MM.1S (cell line): ENCODE results near the gene PYGL.

Source experiments
- DNase-seq: peaks from one replicate; pipeline ENCODE4 v3.0.0-alpha.2; 2015
- H2AFZ ChIP-seq: fragments of 300-600 bp; sonication (generic); 2 replicates; pipeline ENCODE4 v1.6.0; 2016; ENCODE audit warnings: antibody characterized with exemption, low read length
- H3F3A ChIP-seq: fragments of 300-600 bp; sonication (generic); 2 replicates; pipeline ENCODE4 v1.6.1; 2016; ENCODE audit warnings: mild to moderate bottlenecking, antibody characterized with exemption, low read length, moderate library complexity, mixed read lengths; ENCODE audit not compliant: insufficient read depth
- H3K27ac ChIP-seq: fragments of 300-600 bp; sonication (generic); 2 replicates; pipeline ENCODE4 v1.5.1; 2016; ENCODE audit warnings: mild to moderate bottlenecking, low read length
- H3K27me3 ChIP-seq: fragments of 300-600 bp; sonication (generic); replicated peaks from 2 replicates; pipeline ENCODE4 v1.6.0; 2016; ENCODE audit warnings: low read length; ENCODE audit not compliant: insufficient read depth
- H3K36me3 ChIP-seq: fragments of 300-600 bp; sonication (generic); replicated peaks from 2 replicates; pipeline ENCODE4 v1.6.1; 2016; ENCODE audit warnings: mild to moderate bottlenecking, low read length, mixed read lengths; ENCODE audit not compliant: insufficient read depth
- H3K4me1 ChIP-seq: fragments of 300-600 bp; sonication (generic); 2 replicates; pipeline ENCODE4 v1.6.1; 2016; ENCODE audit warnings: low read length, mixed read lengths
- H3K4me2 ChIP-seq: fragments of 300-600 bp; sonication (generic); 2 replicates; pipeline ENCODE4 v1.6.0; 2016; ENCODE audit warnings: low read depth, low read length
- H3K4me3 ChIP-seq: fragments of 300-600 bp; sonication (generic); 2 replicates; pipeline ENCODE4 v1.5.1; 2016; ENCODE audit warnings: low read length, mixed read lengths
- H3K79me2 ChIP-seq: fragments of 300-600 bp; sonication (generic); 2 replicates; pipeline ENCODE4 v1.6.1; 2016; ENCODE audit warnings: mixed run types, low read length, mixed read lengths
- H3K9ac ChIP-seq: fragments of 300-600 bp; sonication (generic); 2 replicates; pipeline ENCODE4 v1.6.1; 2016; ENCODE audit warnings: low read length, mixed read lengths
- H3K9me2 ChIP-seq: fragments of 300-600 bp; sonication (generic); replicated peaks from 2 replicates; pipeline ENCODE4 v1.6.1; 2016; ENCODE audit warnings: mild to moderate bottlenecking, low read length, mixed read lengths; ENCODE audit not compliant: insufficient read depth
- H3K9me3 ChIP-seq: fragments of 300-600 bp; sonication (generic); replicated peaks from 2 replicates; pipeline ENCODE4 v1.6.1; 2016; ENCODE audit warnings: mild to moderate bottlenecking, low read length, mixed read lengths; ENCODE audit not compliant: insufficient read depth
- H4K20me1 ChIP-seq: fragments of 300-600 bp; sonication (generic); 2 replicates; pipeline ENCODE4 v1.6.1; 2016; ENCODE audit warnings: mild to moderate bottlenecking, low read length, moderate library complexity, mixed read lengths; ENCODE audit not compliant: insufficient read depth
- EZH2 ChIP-seq: fragments of 300-600 bp; sonication (generic); optimal IDR thresholded peaks from 2 replicates; pipeline ENCODE3; 2017; ENCODE audit warnings: low read depth, mild to moderate bottlenecking, antibody characterized with exemption, low read length, mixed read lengths
- EZH2phosphoT487 ChIP-seq: fragments of 300-600 bp; sonication (generic); IDR thresholded peaks from 2 replicates; pipeline ENCODE4 v1.6.1; 2018; ENCODE audit warnings: antibody characterized with exemption, low read length
- TF ChIP-seq, protein P1 (sequence below): fragments of 300-600 bp; sonication (generic); IDR thresholded peaks from 2 replicates; pipeline ENCODE4 v1.5.1; 2016; ENCODE audit warnings: antibody characterized with exemption, low read length, mixed read lengths

Gene PYGL

DNA sequence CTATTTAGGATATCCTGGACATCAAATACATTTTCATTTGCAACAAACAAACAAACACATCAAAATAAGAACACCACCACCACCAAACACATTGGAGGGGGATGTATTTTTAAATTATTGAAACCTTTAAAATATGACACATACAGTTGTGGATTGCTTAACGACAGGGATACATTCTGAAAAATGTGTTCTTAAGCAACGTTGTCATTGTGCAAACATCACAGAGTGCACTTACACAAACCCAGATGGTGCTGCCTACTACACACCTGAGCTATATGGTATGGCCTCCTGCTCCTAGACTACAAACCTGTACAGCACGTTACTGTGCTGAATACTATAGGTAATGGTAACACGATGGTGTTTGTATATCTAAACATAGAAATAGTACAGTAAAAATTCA is 19.4 kb downstream of the PYGL start:
- H3K27ac ChIP-seq, result no peak overlapping the region
- no peaks in the 10 kb centered on the region for H3K9me2 ChIP-seq
- no peak overlapping the region for H3K4me3 ChIP-seq
- no peaks in the 10 kb centered on the region for H3K36me3 ChIP-seq
- no peak overlapping the region for H2AFZ ChIP-seq
- TF ChIP-seq EZH2phosphoT487, result no peak
- no peak for TF ChIP-seq EZH2
- TF ChIP-seq, protein P1, sequence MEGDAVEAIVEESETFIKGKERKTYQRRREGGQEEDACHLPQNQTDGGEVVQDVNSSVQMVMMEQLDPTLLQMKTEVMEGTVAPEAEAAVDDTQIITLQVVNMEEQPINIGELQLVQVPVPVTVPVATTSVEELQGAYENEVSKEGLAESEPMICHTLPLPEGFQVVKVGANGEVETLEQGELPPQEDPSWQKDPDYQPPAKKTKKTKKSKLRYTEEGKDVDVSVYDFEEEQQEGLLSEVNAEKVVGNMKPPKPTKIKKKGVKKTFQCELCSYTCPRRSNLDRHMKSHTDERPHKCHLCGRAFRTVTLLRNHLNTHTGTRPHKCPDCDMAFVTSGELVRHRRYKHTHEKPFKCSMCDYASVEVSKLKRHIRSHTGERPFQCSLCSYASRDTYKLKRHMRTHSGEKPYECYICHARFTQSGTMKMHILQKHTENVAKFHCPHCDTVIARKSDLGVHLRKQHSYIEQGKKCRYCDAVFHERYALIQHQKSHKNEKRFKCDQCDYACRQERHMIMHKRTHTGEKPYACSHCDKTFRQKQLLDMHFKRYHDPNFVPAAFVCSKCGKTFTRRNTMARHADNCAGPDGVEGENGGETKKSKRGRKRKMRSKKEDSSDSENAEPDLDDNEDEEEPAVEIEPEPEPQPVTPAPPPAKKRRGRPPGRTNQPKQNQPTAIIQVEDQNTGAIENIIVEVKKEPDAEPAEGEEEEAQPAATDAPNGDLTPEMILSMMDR, result no peak
- no peaks in the 10 kb centered on the region for H3K4me1 ChIP-seq
- H3K9ac ChIP-seq, result no peak overlapping the region
- H3F3A ChIP-seq, result no peaks in the 10 kb centered on the region
- no peak overlapping the region for H3K4me2 ChIP-seq
- H3K79me2 ChIP-seq, result no peaks in the 10 kb centered on the region
- H3K9me3 ChIP-seq, result no peaks in the 10 kb centered on the region
- DNase-seq, result no peak
- H4K20me1 ChIP-seq, result no peaks in the 10 kb centered on the region
- H3K27me3 ChIP-seq, result no peaks in the 10 kb centered on the region

- Histone ChIP-seq H3K4me3 (no peak overlapping the region), H3K79me2 (no peaks in the 10 kb centered on the region), H4K20me1 (no peaks in the 10 kb centered on the region), H3F3A (no peaks in the 10 kb centered on the region), H3K27ac (no peak overlapping the region), H3K4me2 (no peak overlapping the region), H3K9me3 (no peaks in the 10 kb centered on the region), H3K9me2 (no peaks in the 10 kb centered on the region), H3K36me3 (no peaks in the 10 kb centered on the region), H2AFZ (no peak overlapping the region), H3K27me3 (no peaks in the 10 kb centered on the region), H3K9ac (no peak overlapping the region), H3K4me1 (no peaks in the 10 kb centered on the region)
- no peak for DNase-seq
- TF ChIP-seq EZH2phosphoT487, result no peak
- TF ChIP-seq, protein P1, result no peak
- no peak for TF ChIP-seq EZH2
These were observed 20.0 kb downstream of the PYGL start for GRCh38 chr14:50924236-50924635.

- no peaks in the 10 kb centered on the region for H3K79me2 ChIP-seq
- no peak overlapping the region for H2AFZ ChIP-seq
- no peak for TF ChIP-seq EZH2phosphoT487
- TF ChIP-seq, protein P1, result no peak
- no peak for TF ChIP-seq EZH2
- H3K4me2 ChIP-seq, result no peak overlapping the region
- H3K9me3 ChIP-seq, result no peaks in the 10 kb centered on the region
- no peak overlapping the region for H3K4me3 ChIP-seq
- no peak for DNase-seq
- H3K27ac ChIP-seq, result no peak overlapping the region
- no peaks in the 10 kb centered on the region for H4K20me1 ChIP-seq
- H3K27me3 ChIP-seq, result no peaks in the 10 kb centered on the region
- H3K36me3 ChIP-seq, result no peaks in the 10 kb centered on the region
- no peaks in the 10 kb centered on the region for H3K9me2 ChIP-seq
- H3F3A ChIP-seq, result no peaks in the 10 kb centered on the region
- no peak overlapping the region for H3K9ac ChIP-seq
- H3K4me1 ChIP-seq, result no peaks in the 10 kb centered on the region
These were observed 21.5 kb downstream of the PYGL start for GRCh38 chr14:50922803-50923202.
